ENCODE data around the gene NUBPL. TPM values are rescaled to one million over a fixed set of nuclear protein-coding genes. Genes with fewer than 3 reads are reported as not detected.

The NUBPL gene
- total RNA-seq, 1 experiment from 2014 or later, result 11.6 TPM

DNA sequence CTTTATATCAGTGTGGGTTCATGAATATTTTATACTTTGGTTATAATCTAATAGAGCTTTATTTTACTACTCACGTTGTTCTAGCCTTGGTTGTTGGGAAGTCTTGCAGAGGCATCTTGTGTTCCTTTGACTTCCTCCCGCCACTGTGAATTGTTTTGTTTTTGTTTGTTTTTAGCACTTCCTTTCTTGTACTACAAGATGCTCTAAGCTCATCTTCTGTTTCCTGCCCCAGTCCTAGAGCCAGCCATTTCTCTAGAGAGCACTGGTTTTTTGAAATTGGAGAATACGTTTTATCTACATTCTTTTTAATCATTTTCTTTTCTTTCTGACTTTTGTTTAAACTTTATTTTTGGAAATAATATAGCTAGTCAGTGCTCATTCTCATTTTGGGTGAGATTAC is 15.9 kb upstream of the NUBPL start (continued):
- TF ChIP-seq, protein P1, sequence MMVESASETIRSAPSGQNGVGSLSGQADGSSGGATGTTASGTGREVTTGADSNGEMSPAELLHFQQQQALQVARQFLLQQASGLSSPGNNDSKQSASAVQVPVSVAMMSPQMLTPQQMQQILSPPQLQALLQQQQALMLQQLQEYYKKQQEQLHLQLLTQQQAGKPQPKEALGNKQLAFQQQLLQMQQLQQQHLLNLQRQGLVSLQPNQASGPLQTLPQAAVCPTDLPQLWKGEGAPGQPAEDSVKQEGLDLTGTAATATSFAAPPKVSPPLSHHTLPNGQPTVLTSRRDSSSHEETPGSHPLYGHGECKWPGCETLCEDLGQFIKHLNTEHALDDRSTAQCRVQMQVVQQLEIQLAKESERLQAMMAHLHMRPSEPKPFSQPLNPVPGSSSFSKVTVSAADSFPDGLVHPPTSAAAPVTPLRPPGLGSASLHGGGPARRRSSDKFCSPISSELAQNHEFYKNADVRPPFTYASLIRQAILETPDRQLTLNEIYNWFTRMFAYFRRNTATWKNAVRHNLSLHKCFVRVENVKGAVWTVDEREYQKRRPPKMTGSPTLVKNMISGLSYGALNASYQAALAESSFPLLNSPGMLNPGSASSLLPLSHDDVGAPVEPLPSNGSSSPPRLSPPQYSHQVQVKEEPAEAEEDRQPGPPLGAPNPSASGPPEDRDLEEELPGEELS (CRISPR knock-in tag; IDR thresholded peaks at IDR 0.05), result no peak
- TF ChIP-seq ZNF423 (CRISPR knock-in tag; IDR thresholded peaks at IDR 0.05) (no peak), ZNF396 (CRISPR knock-in tag; IDR thresholded peaks at IDR 0.05; ENCODE audit: borderline replicate concordance) (no peak), NR3C1 (CRISPR knock-in tag; conservative IDR thresholded peaks at IDR 0.05; ENCODE audit: low read depth) (no peak), RELA (CRISPR knock-in tag; IDR thresholded peaks at IDR 0.05; ENCODE audit: borderline replicate concordance) (no peak), ZNF232 (CRISPR knock-in tag; IDR thresholded peaks at IDR 0.05) (no peak), TCF7 (CRISPR knock-in tag; IDR thresholded peaks at IDR 0.05; ENCODE audit: low read depth) (no peak)
- TF ChIP-seq, protein P2, sequence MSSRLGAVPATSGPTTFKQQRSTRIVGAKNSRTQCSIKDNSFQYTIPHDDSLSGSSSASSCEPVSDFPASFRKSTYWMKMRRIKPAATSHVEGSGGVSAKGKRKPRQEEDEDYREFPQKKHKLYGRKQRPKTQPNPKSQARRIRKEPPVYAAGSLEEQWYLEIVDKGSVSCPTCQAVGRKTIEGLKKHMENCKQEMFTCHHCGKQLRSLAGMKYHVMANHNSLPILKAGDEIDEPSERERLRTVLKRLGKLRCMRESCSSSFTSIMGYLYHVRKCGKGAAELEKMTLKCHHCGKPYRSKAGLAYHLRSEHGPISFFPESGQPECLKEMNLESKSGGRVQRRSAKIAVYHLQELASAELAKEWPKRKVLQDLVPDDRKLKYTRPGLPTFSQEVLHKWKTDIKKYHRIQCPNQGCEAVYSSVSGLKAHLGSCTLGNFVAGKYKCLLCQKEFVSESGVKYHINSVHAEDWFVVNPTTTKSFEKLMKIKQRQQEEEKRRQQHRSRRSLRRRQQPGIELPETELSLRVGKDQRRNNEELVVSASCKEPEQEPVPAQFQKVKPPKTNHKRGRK (CRISPR knock-in tag; IDR thresholded peaks at IDR 0.05; ENCODE audit: borderline replicate concordance), result no peak
- TF ChIP-seq, protein P3, sequence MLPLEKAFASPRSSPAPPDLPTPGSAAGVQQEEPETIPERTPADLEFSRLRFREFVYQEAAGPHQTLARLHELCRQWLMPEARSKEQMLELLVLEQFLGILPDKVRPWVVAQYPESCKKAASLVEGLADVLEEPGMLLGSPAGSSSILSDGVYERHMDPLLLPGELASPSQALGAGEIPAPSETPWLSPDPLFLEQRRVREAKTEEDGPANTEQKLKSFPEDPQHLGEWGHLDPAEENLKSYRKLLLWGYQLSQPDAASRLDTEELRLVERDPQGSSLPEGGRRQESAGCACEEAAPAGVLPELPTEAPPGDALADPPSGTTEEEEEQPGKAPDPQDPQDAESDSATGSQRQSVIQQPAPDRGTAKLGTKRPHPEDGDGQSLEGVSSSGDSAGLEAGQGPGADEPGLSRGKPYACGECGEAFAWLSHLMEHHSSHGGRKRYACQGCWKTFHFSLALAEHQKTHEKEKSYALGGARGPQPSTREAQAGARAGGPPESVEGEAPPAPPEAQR (CRISPR knock-in tag; IDR thresholded peaks at IDR 0.05), result no peak

DNA sequence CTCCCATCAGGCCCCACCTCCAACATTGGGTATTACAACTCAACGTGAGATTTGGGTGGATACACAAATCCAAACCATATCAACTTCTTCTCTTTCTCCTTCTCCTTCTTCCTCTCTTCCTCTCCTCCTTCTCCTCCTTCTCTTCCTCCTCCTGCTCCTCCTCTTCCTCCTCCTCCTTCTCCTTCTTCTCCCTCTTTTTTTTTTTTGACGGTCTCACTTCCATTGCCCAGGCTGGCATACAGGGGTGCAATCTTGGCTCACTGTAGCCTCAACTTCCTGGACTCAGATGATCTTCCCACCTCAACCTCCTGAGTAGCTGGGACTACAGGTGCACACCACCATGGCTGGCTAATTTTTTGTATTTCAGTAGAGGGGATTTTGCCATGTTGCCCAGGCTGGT is 11.4 kb upstream of the NUBPL start:
- Mint-ChIP-seq H3K27me3 (ENCODE audit: low read depth) (peaks cover 13% of the 10 kb centered on the region), H3K9me3 (no peaks in the 10 kb centered on the region; the same call in 1 of the 2 replicates), H3K4me3 (no peak overlapping the region), H3K4me1 (peaks cover 3% of the 10 kb centered on the region), H3K36me3 (no peaks in the 10 kb centered on the region), H3K27ac (no peak overlapping the region)
- no peak for ATAC-seq
- ChIA-PET CTCF (no interaction called here), POLR2A (no interaction called here)
- no peak for DNase-seq (ENCODE audit: low spot score)
- TF ChIP-seq OVOL2 (CRISPR knock-in tag; IDR thresholded peaks at IDR 0.05; ENCODE audit: borderline replicate concordance) (no peak), TCF7 (CRISPR knock-in tag; IDR thresholded peaks at IDR 0.05; ENCODE audit: low read depth) (no peak), NFATC4 (CRISPR knock-in tag; IDR thresholded peaks at IDR 0.05) (no peak), SMAD3 (CRISPR knock-in tag; IDR thresholded peaks at IDR 0.05; ENCODE audit: borderline replicate concordance) (no peak), SOX15 (CRISPR knock-in tag; IDR thresholded peaks at IDR 0.05) (no peak), CBFB (CRISPR knock-in tag; IDR thresholded peaks at IDR 0.05; ENCODE audit: low read depth) (no peak), ZNF423 (CRISPR knock-in tag; IDR thresholded peaks at IDR 0.05) (no peak), ZNF396 (CRISPR knock-in tag; IDR thresholded peaks at IDR 0.05; ENCODE audit: borderline replicate concordance) (no peak), ATF1 (CRISPR knock-in tag; IDR thresholded peaks at IDR 0.05) (no peak), ZBTB21 (CRISPR knock-in tag; IDR thresholded peaks at IDR 0.05; ENCODE audit: borderline replicate concordance) (no peak), MYBL2 (CRISPR knock-in tag; IDR thresholded peaks at IDR 0.05) (no peak), GABPB1 (CRISPR knock-in tag; IDR thresholded peaks at IDR 0.05) (no peak), ESRRA (CRISPR knock-in tag; IDR thresholded peaks at IDR 0.05; ENCODE audit: borderline replicate concordance) (no peak), SP1 (CRISPR knock-in tag; conservative IDR thresholded peaks at IDR 0.05) (no peak), ZNF219 (CRISPR knock-in tag; IDR thresholded peaks at IDR 0.05; ENCODE audit: borderline replicate concordance) (no peak)
- TF ChIP-seq, protein P4, sequence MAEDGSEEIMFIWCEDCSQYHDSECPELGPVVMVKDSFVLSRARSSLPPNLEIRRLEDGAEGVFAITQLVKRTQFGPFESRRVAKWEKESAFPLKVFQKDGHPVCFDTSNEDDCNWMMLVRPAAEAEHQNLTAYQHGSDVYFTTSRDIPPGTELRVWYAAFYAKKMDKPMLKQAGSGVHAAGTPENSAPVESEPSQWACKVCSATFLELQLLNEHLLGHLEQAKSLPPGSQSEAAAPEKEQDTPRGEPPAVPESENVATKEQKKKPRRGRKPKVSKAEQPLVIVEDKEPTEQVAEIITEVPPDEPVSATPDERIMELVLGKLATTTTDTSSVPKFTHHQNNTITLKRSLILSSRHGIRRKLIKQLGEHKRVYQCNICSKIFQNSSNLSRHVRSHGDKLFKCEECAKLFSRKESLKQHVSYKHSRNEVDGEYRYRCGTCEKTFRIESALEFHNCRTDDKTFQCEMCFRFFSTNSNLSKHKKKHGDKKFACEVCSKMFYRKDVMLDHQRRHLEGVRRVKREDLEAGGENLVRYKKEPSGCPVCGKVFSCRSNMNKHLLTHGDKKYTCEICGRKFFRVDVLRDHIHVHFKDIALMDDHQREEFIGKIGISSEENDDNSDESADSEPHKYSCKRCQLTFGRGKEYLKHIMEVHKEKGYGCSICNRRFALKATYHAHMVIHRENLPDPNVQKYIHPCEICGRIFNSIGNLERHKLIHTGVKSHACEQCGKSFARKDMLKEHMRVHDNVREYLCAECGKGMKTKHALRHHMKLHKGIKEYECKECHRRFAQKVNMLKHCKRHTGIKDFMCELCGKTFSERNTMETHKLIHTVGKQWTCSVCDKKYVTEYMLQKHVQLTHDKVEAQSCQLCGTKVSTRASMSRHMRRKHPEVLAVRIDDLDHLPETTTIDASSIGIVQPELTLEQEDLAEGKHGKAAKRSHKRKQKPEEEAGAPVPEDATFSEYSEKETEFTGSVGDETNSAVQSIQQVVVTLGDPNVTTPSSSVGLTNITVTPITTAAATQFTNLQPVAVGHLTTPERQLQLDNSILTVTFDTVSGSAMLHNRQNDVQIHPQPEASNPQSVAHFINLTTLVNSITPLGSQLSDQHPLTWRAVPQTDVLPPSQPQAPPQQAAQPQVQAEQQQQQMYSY (CRISPR knock-in tag; IDR thresholded peaks at IDR 0.05), result no peak
- TF ChIP-seq, protein P5, sequence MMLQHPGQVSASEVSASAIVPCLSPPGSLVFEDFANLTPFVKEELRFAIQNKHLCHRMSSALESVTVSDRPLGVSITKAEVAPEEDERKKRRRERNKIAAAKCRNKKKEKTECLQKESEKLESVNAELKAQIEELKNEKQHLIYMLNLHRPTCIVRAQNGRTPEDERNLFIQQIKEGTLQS (CRISPR knock-in tag; conservative IDR thresholded peaks at IDR 0.05), result no peak
- TF ChIP-seq, protein P6, sequence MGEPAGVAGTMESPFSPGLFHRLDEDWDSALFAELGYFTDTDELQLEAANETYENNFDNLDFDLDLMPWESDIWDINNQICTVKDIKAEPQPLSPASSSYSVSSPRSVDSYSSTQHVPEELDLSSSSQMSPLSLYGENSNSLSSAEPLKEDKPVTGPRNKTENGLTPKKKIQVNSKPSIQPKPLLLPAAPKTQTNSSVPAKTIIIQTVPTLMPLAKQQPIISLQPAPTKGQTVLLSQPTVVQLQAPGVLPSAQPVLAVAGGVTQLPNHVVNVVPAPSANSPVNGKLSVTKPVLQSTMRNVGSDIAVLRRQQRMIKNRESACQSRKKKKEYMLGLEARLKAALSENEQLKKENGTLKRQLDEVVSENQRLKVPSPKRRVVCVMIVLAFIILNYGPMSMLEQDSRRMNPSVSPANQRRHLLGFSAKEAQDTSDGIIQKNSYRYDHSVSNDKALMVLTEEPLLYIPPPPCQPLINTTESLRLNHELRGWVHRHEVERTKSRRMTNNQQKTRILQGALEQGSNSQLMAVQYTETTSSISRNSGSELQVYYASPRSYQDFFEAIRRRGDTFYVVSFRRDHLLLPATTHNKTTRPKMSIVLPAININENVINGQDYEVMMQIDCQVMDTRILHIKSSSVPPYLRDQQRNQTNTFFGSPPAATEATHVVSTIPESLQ (CRISPR knock-in tag; IDR thresholded peaks at IDR 0.05), result no peak
- TF ChIP-seq, protein P7, sequence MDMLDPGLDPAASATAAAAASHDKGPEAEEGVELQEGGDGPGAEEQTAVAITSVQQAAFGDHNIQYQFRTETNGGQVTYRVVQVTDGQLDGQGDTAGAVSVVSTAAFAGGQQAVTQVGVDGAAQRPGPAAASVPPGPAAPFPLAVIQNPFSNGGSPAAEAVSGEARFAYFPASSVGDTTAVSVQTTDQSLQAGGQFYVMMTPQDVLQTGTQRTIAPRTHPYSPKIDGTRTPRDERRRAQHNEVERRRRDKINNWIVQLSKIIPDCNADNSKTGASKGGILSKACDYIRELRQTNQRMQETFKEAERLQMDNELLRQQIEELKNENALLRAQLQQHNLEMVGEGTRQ (CRISPR knock-in tag; IDR thresholded peaks at IDR 0.05), result no peak

All from WTC11 (cell line).